ENCODE measurements around the gene NHLRC1.

The NHLRC1 gene

DNA sequence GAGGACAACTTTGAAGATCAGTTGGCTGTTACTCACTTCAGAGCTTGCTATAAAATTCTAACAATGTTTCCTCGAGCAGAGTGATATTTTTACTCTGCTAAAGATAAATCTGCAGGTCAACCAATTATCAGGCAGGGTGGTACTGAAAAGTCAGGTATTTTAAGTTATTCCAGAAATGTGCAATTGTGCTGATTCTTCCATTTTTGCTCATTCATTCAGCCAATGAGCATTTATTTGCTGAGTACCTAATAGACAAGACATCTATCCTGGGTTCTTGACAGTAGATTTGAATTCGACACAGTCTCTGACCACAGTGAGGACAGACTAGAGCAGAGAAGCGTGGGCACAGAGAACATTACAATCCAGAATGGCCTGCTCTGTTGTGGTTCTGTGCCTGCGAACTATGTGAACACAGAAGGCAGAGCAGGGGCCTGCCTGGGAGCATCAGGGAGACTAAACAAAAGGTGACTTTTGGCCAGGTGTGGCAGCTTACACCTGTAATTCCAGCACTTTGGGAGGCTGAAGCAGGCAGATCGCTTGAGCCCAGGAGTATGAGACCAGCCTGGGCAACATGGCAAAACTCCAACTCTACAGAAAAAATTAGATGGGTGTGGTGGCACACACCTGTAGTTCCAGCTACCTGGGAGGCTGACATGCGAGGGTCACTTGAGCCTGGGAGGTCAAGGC lies 17.6 kb upstream of the NHLRC1 start:
- no peak for DNase-seq (ENCODE audit: low spot score)

DNA sequence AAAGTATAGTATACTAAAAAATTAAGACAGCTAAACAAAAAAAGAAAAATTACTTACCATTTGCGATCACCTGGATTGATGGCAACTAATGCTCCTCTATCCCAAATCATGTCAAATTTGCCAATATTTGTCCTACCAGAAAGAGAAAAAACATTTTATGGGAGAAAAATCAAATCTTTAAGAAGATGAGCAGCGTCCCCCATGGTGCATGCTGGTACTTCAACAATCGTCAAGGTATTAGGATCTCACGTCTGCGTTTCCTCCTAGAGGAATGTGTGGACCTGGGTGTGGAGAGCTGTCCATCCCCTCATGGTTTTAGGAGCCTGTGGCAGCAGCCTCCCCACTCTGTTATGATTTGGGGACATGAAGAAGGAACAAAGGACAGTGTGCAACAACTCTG lies 16.4 kb upstream of the NHLRC1 start:
- DNase-seq (ENCODE audit: low spot score): no peak

DNA sequence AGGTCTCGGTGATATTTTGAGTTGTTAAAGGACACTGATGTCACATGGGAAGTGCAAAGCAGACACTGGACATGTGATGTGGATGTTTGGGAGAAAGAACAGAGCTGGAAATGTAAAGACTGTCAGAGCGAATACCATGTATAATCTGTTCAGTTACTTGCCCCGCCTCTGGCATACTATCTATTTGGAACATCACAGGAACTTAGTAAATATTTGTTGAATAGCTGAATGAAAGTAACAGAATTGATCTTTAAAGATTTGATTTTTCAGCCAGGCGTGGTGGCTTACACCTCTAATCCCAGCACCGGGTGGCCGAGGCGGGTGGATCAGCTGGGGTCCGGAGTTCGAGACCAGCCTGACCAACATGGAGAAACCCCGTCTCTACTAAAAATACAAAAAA lies 13.8 kb upstream of the NHLRC1 start:
- DNase-seq (ENCODE audit: low spot score): no peak

DNA sequence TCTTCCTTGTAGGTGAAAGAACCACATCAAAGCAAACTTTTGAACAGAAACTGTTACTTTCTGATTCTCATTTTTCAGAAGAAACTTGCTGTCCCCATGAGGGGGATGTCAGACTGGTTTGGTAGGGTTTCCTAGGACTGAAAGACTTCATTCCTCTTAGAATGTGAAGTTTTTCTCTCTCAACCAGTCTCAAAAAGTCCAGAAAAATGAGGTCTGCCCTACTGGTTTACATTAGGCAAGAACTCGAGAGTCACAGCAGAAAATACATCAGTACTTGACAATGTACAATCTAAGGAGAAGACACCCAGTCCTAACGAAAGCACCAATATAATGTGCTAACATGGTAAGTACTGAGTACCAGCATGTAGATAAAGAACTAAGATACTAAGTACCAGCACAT lies 12.7 kb upstream of the NHLRC1 start:
- DNase-seq (ENCODE audit: low spot score): no peak

DNA sequence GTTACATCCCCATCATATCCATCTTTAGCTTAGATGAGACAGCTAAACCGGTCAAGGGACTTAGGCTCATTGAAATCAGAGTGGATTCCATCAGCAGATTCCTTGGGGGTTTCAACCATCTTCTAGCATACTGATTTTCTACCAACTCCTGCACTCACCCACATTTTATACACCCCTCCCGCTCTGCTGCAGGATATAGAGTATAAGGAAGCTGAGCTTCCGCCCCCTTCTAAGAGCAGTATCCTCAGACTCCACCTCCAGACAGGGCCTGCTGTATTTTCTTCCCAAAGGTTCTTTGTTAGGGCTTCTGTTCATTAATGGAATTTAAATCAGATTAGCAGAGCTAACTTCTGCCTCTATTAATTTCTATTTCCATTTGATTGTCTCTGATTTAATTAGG lies 9.9 kb upstream of the NHLRC1 start:
- DNase-seq (ENCODE audit: low spot score): no peak

DNA sequence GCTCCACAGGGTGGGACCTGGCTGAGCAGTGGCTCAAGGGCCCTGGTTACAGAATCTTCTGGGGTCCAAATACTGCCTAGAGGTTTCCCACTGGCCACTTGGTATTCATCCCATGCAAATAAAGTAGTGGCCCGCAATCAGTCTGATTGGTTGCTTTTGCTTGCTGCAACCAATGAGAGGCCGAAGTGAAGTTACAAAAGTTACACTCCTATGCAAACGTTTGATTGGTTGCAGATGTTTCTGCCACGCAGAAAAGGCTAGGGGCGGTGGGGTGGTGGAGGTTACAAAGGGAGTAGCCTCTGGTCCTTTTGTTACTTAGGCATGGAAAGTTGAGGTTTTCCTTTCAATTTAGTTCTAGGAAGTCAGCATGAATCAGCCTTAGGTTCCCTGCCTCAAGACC lies 3.6 kb upstream of the NHLRC1 start:
- DNase-seq (ENCODE audit: low spot score): no peak

DNA sequence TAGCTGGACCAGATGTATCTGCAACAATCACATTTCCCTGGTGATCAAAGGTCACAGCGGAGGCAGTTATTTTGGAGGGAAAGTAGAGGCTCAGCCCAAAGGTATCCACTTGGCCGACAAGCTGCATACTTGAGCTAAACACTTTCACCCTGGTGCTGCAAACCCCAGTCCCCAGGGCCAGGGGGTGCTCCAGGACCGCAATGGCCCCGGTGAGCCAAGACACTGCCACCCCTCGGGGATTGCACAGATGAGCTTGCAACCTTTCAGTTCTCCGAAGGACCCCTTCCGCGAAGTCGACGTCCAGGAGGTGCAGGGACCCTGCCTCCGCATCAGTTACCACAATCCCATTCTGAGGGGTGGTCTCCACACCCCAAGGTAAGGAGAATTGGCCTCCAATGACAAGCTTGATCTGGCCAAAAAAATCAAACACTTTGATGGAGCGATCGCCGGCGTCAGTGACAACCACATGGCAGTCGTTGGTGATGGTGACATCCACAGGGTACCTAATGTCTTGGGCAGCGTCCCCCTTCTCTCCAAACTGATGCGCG lies 823 bp downstream of the NHLRC1 start:
- DNase-seq (ENCODE audit: low spot score): peak; percentile 38

DNA sequence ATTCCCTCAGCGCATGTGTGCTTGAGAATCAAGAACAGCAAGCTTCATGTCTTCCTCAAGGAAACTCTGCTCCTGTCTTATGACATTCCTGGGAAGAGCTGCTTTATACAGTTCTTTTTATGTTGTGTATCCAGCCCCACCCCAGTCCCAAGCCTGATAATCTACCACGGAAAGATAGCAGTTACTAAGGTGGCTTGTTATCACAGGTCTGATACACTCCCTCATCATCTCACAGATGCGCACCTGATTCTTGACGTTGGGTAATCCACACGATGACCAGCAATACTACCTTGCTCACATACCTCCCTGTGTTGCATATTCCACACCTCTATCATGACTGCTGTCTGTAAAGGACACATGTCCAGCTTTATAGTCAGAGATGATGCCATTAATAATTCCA lies 3.2 kb downstream of the NHLRC1 start:
- DNase-seq (ENCODE audit: low spot score): no peak

DNA sequence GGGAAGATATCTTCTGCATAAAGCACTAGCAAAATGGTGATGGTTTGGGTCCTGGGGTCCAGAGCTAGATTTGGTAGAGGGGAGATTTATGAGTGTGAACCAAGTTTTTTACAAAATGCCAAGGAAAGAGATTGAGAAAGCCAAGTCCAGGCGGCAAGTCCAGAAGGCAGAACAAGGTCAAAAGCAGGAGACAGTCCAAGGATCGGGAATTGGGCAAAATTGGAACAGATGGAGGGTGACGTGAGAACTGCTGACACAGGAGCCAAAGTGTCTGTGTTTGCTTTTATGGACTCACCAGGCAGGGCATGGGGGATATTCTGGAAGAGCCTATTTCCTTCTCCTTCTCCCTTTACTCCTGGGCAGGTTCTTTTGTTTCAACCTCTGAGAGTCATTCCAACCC lies 4.1 kb downstream of the NHLRC1 start:
- DNase-seq (ENCODE audit: low spot score): no peak

DNA sequence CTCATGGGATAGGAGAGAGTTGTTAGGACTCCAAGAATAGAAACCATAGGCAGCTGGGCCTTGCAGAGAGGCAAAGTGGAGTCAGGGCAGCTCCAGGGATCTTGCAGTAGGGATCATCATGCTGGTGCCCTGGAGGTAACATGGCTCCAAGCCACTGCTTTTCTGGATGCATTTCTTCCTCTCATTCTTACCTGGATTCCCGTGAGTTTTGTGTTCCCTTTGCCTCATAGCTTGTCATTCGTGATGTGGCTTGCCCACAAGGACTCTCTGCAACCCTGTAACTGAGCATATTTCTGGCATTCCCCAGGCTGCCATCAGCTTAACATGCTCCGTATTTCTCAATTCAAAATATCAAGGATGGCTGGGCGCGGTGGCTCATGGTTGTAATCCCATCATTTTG lies 5.3 kb downstream of the NHLRC1 start:
- no peak for DNase-seq (ENCODE audit: low spot score)

DNA sequence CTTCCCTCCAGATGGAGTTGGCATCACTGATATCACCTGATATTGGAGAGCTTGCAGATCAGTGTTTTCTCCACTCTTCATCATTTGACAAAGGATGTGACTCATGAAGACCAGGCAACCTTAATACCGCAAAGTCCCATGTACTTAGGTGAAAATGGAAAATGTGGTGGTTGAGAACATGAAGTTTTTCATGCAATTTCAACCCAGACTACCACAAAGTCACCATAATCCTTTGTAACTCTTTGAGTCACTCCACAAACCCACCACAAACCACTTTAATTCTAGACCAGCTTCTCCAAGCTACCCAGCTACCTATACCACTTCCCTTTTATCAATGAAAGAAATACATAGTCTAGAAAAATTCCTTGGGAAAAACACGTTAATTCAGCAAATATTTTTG lies 7.1 kb downstream of the NHLRC1 start:
- no peak for DNase-seq (ENCODE audit: low spot score)

DNA sequence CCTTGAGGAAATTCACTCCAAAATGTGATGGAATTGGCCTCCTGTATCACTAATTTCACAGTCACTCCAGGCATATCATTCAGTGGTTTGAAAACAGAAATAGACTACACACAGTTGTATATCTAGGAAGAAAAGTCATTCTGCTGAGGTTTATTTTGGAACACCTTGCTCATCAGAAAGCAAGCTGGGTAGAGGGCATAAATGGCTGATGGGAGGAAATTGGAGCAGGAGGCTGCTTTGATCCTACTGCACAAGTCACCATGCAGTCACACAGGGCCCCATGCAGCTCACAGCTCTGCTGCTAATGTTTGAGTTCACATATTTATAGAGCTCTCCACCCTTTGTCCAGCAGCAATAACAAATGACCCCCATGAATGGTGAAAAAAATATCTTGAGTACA lies 12.3 kb downstream of the NHLRC1 start:
- DNase-seq (ENCODE audit: low spot score): no peak

DNA sequence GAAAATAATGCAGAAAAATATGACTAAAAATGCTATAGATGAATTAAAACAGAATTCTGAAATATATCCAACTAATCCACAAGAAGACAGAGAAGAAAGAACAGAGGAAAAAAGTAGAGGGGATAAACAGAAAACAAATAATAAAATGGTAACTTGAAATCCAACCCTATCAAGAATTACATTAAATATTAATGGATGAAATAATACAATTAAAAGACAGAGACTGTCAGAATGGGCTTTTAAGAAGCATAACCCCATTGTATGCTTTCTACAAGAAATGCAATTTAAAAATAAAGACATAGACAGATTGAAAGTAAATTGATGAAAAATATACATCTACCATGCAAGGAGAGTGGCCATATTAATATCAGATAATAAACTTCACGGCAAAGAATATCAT lies 15.4 kb downstream of the NHLRC1 start:
- no peak for DNase-seq (ENCODE audit: low spot score)

DNA sequence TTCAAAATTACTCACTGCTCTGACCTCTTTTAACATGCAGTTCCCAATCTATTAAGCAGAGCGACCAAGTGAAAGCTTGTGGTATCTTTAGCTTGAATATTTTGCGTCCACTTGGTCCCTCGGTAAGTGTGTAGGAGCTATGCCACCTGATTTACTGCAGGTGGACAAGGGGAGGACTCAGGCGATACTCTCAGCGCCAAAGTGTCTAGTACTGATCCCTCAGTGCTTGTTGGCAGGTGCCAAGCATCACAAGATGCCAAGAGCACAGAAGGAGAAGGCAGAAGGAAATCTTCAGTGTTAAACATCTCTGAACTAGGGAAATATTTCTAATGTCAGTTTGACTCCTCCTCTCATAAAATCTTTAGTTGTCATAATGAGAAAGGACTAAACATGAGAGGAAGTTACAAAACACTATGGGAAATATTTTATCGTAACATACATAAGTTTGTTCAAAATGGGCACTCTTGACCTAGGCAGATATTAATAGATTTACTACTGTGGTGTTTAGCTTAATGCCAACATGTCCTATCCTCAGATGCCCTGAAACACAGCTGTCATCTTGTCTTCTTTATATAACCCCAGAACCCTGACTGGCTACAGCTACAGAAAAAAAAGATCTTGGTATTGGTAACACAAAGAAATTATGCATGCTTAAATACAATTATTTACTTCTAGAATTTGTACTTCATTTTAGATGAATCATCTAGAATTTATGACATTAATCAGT lies 19.5 kb downstream of the NHLRC1 start:
- DNase-seq (ENCODE audit: low spot score): no peak

DNA sequence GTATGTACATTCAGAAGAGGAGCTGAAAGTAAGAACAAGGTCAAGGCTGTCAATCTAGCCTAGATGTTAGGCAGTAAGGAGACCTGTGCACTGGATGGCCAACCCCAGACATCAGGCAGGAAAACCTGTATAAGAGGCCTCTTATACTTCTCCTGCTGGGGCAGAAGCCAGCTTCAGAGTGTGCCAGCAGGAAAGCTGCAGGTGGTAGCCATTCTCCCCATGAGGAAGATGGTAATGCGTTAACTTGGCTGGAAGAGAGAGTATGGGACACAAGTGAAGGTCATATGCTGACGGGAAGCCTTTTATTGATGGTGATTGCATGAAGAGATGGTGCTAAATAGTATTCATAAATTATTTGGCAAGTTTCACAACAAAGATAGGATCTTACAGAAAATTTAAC lies 20.6 kb downstream of the NHLRC1 start:
- no peak for DNase-seq (ENCODE audit: low spot score)

DNA sequence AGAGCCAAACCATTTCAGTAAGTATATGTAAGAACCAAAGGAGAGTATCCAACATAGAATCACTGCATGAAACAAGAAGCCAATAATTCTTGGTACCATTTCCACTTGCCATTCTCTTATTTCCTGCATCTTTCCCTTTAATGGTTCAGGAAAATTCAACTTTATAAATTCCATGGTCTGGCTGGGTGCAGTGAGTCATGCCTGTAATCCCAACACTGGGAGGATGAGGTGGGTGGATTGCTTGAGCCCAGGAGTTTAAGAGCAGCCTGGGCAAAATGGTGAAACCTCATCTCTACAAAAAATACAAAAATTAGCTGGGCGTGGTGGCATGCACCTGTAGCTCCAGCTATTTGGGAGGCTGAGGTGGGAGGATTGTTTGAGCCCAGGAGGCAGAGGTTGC lies 21.2 kb downstream of the NHLRC1 start:
- DNase-seq (ENCODE audit: low spot score): no peak

DNA sequence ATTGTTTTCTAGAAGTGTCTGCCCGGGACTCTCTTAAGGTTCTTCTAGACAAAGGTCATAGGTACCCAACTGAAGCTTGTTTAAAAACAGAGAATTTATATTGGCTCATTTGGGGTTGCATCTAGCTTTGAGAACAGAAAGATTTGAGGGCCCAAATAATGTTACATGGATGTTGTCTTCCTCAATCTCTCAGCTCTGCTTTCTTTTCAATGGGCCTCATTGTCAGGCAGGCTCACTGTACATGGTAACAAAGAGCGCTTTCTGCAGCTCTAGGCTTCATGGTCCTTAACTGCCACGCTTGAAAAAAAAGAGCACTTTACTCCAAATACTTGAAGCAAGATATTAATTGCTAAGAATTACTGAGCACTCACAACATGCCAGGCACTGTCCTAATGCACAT lies 22.2 kb downstream of the NHLRC1 start:
- no peak for DNase-seq (ENCODE audit: low spot score)

DNA sequence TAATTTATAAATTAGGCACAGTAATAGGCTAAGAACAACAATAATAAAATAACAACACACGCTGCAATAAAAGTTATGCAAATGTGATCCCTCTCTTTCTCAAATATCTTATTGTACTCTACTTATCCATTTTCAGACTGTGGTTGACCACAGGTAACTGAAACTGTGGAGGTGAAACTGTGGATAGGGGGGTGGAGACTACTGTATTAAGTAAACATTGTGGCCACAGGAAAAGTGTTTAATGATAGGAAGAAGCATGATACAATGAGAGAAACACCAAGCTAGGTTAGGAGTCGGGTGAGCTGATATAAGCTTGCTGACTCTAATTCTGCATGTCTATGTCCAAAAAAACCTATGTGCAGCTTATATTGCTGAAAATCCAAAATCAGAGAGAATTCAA lies 23.0 kb downstream of the NHLRC1 start:
- DNase-seq (ENCODE audit: low spot score): no peak

DNA sequence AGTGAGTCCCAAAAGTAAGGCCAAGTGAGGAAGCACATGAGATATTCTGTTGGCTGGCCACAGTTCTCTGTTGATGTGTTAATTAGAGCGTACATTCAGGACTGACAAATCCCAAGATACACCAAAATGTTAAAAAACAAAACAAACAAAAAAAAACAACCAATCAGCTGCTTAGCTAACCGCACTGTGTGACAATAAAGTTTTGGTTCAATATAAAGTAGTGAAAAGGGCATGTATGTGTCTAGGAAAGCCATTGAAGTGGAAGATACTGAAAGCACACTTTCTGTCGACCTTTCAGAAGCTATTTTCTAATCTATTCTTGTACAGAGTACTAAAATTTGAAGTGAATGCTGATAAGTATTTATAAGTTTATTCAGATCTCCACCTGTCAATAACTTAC lies 26.1 kb downstream of the NHLRC1 start:
- DNase-seq (ENCODE audit: low spot score): no peak

DNA sequence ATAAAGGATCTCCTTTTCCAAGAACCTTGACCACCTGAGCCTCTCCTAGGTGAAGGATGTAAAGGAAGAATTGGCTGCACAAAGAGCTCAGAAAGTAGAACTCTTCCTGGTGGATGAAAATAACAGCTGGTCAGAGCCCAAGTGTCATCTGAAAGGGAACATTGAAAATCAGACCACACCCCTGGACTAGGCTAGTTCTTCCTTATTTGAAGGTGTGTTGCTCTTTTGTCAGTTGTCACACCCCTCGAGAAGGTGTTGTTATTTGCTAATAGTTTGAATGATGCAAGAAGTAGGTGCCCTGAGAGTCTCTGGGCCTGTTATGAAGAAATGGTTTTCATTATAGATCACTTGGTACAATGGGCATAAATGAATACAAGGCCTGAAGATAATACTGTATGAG lies 31.1 kb downstream of the NHLRC1 start:
- DNase-seq (ENCODE audit: low spot score): no peak

DNA sequence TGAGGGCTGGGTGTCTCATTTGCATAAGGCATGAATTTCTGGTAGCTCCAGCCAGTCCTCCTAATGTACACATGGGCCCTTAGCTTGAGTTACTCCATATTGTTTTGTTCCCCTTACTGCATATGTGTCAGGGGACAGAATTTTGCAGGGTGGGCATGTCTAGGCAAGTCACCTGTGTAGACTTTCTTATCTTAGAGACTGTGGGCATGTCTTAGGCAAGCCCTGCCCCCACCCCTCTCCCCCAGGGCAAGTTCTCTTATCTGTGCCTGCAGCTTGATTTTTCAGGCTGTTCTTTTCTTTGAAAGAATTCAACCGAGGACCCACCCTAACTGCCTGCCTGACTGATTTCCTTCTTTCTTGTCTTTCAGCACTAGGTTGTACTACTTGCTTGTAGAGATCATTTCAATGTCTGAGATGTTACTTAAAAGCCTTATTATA lies 32.1 kb downstream of the NHLRC1 start:
- DNase-seq (ENCODE audit: low spot score): no peak

DNA sequence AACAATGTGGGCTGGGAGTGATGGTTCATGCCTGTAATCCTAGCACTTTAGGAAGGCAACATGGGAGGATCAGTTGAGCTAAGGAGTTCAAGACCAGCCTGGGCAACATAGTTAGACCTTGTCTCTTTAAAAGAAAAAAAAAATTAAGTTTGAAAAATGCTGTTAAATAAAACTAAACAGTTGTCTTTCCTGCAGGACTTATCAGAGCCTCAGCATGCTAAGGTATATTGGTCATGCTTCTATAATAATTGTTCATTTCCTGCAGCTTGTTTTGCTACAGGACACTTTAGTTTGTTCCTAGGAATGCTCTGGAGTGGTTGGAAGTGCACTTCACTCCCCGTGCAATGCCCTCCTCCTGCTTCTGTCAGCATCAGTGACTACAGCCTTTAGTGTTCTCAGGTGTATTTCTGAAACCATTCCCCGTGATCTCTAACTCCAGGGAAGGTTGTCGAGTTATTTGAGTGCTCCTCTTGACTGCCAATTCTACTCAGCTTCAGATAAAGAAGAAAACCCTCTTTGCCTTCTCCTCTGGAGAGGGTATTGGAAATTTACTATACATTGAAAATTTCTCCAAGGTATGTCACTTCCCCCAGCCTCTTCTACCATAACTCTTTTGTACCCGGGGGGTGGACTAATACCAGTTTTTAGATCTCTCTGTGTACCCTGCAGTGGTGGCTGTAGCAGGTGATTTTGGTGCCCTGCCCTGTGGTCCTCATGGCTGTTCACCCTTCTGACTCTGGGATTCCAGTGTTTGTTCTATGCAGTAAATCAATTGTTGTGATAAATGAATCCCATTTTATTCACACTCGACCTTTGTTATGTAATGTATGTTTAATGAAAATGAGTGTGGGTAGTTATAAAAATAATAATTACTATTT lies 33.8 kb downstream of the NHLRC1 start:
- no peak for DNase-seq (ENCODE audit: low spot score)
